Keratinocyte (primary cell): Measurements from ENCODE around the gene THAP10.

Experiments
- CTCF ChIP-seq, 3 experiments: IDR thresholded peaks in 1 of 3; conservative IDR thresholded peaks in 1 of 3; optimal IDR thresholded peaks in 1 of 3; 2 replicates in 2 of 3; 3 replicates in 1 of 3; pipeline versions ENCODE3 to v1.5.1; 2011; ENCODE audit warnings: low read length in 3 of 3, mild to moderate bottlenecking in 3 of 3, moderate library complexity in 2 of 3, control low read depth in 1 of 3, inconsistent platforms in 1 of 3; ENCODE audit not compliant: insufficient read depth in 2 of 3; ENCODE audit errors: extremely low read depth in 1 of 3
- EZH2 ChIP-seq: IDR thresholded peaks from one replicate; pipeline ENCODE4 v1.6.1; 2012; ENCODE audit warnings: inconsistent platforms, mild to moderate bottlenecking, low read length, moderate library complexity

DNA sequence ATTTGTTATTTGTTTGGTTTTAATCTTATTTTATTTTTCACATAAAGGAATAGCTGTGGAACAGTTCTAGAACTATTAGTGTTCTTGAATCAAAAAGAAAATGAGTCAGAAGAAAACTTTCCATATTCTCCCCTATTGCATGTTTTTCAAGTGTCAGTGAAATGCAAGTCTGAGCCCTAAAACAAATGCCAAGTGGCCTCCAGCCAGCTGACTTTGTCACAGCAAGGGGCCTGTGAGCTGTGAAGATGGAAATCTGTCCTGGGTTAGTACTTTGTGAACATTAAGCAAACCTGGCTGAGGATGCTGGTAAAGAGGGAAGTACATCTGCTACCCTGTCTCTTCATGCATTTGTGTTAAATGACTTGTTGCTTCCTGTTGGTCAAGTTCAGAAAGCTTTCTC is 14.6 kb upstream of the THAP10 start:
- no peak for TF ChIP-seq CTCF (optimal IDR thresholded peaks at IDR 0.05 in 1 of 3, IDR thresholded peaks at IDR 0.05 in 1 of 3, conservative IDR thresholded peaks at IDR 0.05 in 1 of 3; ENCODE audit: extremely low read depth in 1 of 3, insufficient read depth in 2 of 3, low read length in 3 of 3)
- TF ChIP-seq EZH2 = no peak
